ENCODE results near the gene C12orf76. TPM values are rescaled to one million over a fixed set of nuclear protein-coding genes. Genes with fewer than 3 reads are reported as not detected.

The C12orf76 gene, protein sequence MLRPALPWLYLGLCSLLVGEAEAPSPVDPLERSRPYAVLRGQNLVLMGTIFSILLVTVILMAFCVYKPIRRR
- 23.8 and 24.4 TPM in 2 replicates for total RNA-seq
- long read RNA-seq, transcript C12orf76-208 (3 exons, 496 nt) = minor isoform, 6 of 76 reads
- long read RNA-seq, transcript C12orf76-203 (2 exons, 1,755 nt) = major isoform, 10 of 76 reads
- long read RNA-seq, partial matches to known transcripts = 56 of 76 reads
- long read RNA-seq, other reads (novel, unspliced or antisense) = 4 of 76 reads

DNA sequence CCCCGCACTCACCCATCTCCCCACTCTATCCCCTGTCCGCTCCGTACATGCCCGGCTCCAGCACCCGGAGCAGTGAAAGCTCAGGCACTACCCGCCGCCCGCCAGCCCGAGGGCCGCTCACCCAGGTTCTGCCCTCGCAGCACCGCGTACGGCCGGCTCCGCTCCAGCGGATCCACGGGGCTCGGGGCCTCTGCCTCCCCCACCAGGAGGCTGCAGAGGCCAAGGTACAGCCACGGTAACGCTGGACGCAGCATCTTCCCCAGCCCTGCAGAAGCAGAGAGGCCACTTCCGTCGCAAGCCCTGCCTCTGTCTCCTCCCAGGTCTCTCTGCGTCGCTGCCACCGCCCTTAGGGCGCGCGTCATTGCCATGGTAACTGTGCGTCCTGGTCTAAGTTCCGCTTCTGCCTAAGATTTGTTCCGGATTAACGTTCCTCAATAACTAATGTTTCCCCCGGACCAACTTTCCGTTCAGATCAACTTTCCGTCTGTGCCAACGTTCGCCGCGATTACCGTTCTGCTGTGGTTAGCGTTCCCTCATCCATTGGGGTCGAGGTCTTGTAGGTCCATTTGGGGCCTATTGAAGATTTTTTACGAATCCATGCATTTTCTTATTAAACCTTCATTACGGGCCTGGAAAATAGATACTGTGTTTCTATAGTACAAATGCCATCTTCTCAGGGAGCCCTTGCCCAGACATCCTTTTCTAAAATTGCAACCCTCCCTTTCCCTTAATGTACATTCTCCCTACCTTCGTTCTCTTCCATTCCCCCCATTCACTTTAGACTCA, at the start of gene C12orf76:
Gene C12orf76 (minus strand): TSS at position 281 of the 786 bp plus-strand sequence. CDS start 27 bp downstream, at position 254.
- TF ChIP-seq, protein P1, sequence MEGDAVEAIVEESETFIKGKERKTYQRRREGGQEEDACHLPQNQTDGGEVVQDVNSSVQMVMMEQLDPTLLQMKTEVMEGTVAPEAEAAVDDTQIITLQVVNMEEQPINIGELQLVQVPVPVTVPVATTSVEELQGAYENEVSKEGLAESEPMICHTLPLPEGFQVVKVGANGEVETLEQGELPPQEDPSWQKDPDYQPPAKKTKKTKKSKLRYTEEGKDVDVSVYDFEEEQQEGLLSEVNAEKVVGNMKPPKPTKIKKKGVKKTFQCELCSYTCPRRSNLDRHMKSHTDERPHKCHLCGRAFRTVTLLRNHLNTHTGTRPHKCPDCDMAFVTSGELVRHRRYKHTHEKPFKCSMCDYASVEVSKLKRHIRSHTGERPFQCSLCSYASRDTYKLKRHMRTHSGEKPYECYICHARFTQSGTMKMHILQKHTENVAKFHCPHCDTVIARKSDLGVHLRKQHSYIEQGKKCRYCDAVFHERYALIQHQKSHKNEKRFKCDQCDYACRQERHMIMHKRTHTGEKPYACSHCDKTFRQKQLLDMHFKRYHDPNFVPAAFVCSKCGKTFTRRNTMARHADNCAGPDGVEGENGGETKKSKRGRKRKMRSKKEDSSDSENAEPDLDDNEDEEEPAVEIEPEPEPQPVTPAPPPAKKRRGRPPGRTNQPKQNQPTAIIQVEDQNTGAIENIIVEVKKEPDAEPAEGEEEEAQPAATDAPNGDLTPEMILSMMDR (conservative IDR thresholded peaks at IDR 0.05) = no peak
- Mint-ChIP-seq H3K27ac (ENCODE audit: unreplicated experiment) (peak within 1 kb of the TSS; percentile 82), H3K4me3 (peak within 1 kb of the TSS; percentile 89), H3K27me3 (ENCODE audit: low read depth) (no peaks in the 10 kb centered on the region), H3K36me3 (ENCODE audit: low read depth) (no peaks in the 10 kb centered on the region), H3K4me1 (peaks cover 21% of the 10 kb centered on the region), H3K9me3 (no peaks in the 10 kb centered on the region)
- peak; percentile 68 for DNase-seq (ENCODE audit: low read depth, low spot score)

DNA sequence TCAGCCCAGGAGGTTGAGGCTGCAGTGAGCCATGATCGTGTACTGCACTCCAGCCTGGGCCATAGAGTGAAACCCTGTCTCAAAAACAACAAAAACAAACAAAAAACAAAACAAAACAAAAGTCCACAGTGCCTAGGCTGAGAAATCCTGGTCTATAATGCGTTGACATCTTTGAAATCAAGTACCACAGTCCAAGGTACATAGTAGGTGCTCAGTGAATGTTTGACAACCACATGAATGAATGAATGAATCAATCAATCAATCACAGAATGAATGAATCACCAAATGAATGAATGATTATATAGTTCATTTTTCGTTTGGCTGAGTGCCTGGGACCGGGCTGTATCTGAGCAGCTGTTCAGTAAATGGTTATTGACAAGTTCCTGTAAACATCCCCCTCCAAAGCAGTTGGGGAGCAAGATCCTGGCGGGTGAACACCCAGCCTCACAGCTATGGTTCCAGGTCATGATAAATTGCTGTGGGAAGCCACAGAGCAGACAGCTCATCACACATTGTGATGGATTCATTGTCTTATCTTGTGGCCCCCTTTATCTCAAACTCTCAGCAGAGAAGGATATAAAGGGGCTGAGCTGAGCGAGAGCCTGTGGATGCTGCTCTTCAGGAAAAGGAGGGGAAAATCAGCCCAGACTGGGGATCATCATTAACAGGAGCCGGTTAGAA, 45.4 kb upstream of the C12orf76 start:
- no peaks in the 10 kb centered on the region for H3K36me3 Mint-ChIP-seq (ENCODE audit: low read depth)
- no peaks in the 10 kb centered on the region for H3K9me3 Mint-ChIP-seq
- DNase-seq (ENCODE audit: low read depth, low spot score) = no peak
- H3K4me3 Mint-ChIP-seq = no peak overlapping the region
- TF ChIP-seq, protein P1 (conservative IDR thresholded peaks at IDR 0.05) = no peak
- no peaks in the 10 kb centered on the region for H3K4me1 Mint-ChIP-seq
- no peak overlapping the region for H3K27ac Mint-ChIP-seq (ENCODE audit: unreplicated experiment)
- peaks cover 25% of the 10 kb centered on the region for H3K27me3 Mint-ChIP-seq (ENCODE audit: low read depth)

DNA sequence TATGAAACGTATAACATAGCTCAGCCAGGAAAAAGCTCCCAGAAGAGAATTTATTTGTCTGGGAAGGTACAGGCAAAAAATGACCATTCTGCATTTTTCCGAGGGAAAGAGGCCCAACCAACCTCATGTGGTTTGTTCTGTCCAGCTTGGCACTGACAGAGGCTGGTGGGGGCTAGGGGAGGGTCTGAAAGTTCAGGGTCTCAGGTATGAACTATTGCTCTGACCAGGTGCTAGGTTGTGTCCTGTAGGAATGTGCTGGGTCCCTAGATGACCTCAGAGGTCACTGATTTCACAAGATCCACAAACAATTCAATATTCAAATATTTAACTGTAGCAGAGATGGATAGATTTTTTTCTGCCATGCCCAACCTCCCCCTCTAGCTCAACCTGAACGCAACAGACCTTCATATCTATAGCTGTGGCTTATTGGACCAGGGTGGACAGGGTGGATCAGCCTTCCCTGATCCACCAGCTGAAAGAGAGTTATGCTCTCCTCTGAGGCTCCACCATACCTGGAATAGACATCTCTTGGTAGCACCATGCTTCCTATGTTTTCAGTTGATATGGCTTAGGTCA, 42.9 kb upstream of the C12orf76 start:
- Mint-ChIP-seq H3K9me3 (no peaks in the 10 kb centered on the region), H3K36me3 (ENCODE audit: low read depth) (no peaks in the 10 kb centered on the region), H3K27ac (ENCODE audit: unreplicated experiment) (no peak overlapping the region), H3K4me3 (no peak overlapping the region), H3K4me1 (peaks cover under 1% of the 10 kb centered on the region), H3K27me3 (ENCODE audit: low read depth) (peaks cover 33% of the 10 kb centered on the region)
- TF ChIP-seq, protein P1 (conservative IDR thresholded peaks at IDR 0.05) = no peak
- DNase-seq (ENCODE audit: low read depth, low spot score) = no peak

DNA sequence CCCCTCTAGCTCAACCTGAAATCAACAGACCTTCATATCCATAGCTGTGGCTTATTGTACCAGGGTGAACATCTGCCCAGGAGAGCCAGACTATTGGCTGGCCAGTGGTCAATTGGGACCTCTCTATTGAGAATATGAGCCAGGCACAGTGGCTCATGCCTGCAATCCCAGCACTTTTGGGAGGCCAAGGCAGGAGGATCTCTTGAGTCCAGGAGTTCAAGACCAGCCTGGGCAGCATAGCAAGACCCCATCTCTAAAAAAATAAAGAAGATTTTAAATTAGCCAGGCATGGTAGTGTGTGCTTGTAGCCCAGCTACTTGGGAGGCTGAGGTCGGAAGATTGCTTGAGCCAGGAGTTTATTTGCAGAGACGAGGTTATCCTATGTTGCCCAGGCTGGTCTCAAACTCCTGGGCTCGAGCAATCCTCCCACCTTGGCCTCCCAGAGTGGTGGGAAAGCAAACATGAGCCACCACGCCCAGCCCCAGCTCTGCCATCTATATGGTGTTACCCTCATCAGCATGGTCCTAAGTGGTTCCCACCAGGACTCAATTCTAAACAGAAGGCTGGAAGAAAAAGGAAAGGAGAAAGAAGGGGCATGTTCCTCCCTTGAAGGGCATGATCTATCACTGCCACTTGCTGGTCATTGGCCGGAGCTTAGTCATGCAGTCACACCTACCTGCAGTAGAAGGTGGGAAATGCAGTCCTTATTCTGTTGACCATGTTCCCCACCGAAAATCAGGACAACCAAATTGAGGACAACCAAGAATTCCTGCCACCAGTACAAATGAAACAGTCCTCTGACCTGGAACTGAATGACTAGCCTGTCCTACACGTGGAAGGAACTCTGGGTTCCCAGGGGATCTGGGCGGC, 42.2 kb upstream of the C12orf76 start:
- Mint-ChIP-seq H3K27me3 (ENCODE audit: low read depth) (peaks cover 33% of the 10 kb centered on the region), H3K4me1 (peaks cover 8% of the 10 kb centered on the region), H3K9me3 (peaks cover 5% of the 10 kb centered on the region), H3K27ac (ENCODE audit: unreplicated experiment) (no peak overlapping the region), H3K36me3 (ENCODE audit: low read depth) (no peaks in the 10 kb centered on the region), H3K4me3 (no peak overlapping the region)
- TF ChIP-seq, protein P1 (conservative IDR thresholded peaks at IDR 0.05) = no peak
- DNase-seq (ENCODE audit: low read depth, low spot score) = no peak
